NCI-H345 treated with DMSO at 0.1 percent for 48 hours (cell line): ENCODE results near the gene SOWAHB.
"Not testable (repeated sequence)": the region's sequence is repeated elsewhere in the genome, so short reads cannot be mapped to it uniquely, and the experiment has no call there.

Source experiments
- DNase-seq: peaks from one replicate; lab custom pipeline; 2025; ENCODE audit not compliant: unreplicated experiment; lab: John Stamatoyannopoulos, UW

The SOWAHB gene

GRCh38 chr4:76895619-76896018, 2.3 kb downstream of the SOWAHB start:
- no peak for DNase-seq

GRCh38 chr4:76894537-76895255, 3.2 kb downstream of the SOWAHB start:
- DNase-seq: no peak

- no peak for DNase-seq
These were observed 5.3 kb downstream of the SOWAHB start for GRCh38 chr4:76892601-76893000.

- DNase-seq: no peak
These were observed 5.9 kb downstream of the SOWAHB start for GRCh38 chr4:76892001-76892400.

GRCh38 chr4:76886848-76887441, 11.0 kb downstream of the SOWAHB start:
- no peak for DNase-seq

GRCh38 chr4:76886214-76886613, 11.7 kb downstream of the SOWAHB start:
- no peak for DNase-seq

- no peak for DNase-seq
These were observed 14.8 kb downstream of the SOWAHB start for GRCh38 chr4:76883147-76883546.

- no peak for DNase-seq
These were observed 15.3 kb downstream of the SOWAHB start for GRCh38 chr4:76882630-76883029.

- no peak for DNase-seq
These were observed 16.6 kb downstream of the SOWAHB start for GRCh38 chr4:76881375-76881774.

GRCh38 chr4:76879731-76880364, 18.1 kb downstream of the SOWAHB start:
- no peak for DNase-seq

GRCh38 chr4:76878641-76879165, 19.2 kb downstream of the SOWAHB start:
- DNase-seq: not testable (repeated sequence)

- DNase-seq: no peak
These were observed 23.8 kb downstream of the SOWAHB start for GRCh38 chr4:76874176-76874575.

- no peak for DNase-seq
These were observed 24.4 kb downstream of the SOWAHB start for GRCh38 chr4:76873495-76873894.

- DNase-seq: no peak
These were observed 25.4 kb downstream of the SOWAHB start for GRCh38 chr4:76872556-76872955.

- not testable (repeated sequence) for DNase-seq
These were observed 29.2 kb downstream of the SOWAHB start for GRCh38 chr4:76868780-76869179.

- DNase-seq: no peak
These were observed 29.9 kb downstream of the SOWAHB start for GRCh38 chr4:76867880-76868655.

- DNase-seq: no peak
These were observed 30.6 kb downstream of the SOWAHB start for GRCh38 chr4:76867377-76867776.

GRCh38 chr4:76866641-76867040, 31.3 kb downstream of the SOWAHB start:
- no peak for DNase-seq

GRCh38 chr4:76858319-76858718, 39.6 kb downstream of the SOWAHB start:
- no peak for DNase-seq

- DNase-seq: no peak
These were observed 40.9 kb downstream of the SOWAHB start for GRCh38 chr4:76857074-76857409.

GRCh38 chr4:76856243-76857073, 41.5 kb downstream of the SOWAHB start:
- no peak for DNase-seq
